Ectodermal cell (in vitro differentiated cells): ENCODE data around the gene KDM5B.

Source experiments
- H3K27ac ChIP-seq: 2 replicates; pipeline ENCODE4 v1.7.0; 2013; ENCODE audit warnings: mild to moderate bottlenecking, low read depth, low read length; ENCODE audit not compliant: insufficient read depth, poor library complexity, severe bottlenecking
- H3K27me3 ChIP-seq: 2 replicates; pipeline ENCODE4 v1.7.0; 2013; ENCODE audit warnings: mild to moderate bottlenecking, low read length; ENCODE audit not compliant: insufficient read depth, control insufficient read depth, poor library complexity, severe bottlenecking
- H3K36me3 ChIP-seq: one replicate; pipeline ENCODE4 v1.7.0; 2013; ENCODE audit warnings: low read length; ENCODE audit not compliant: control insufficient read depth, insufficient read depth
- H3K4me1 ChIP-seq: one replicate; pipeline ENCODE4 v1.7.0; 2013; ENCODE audit warnings: low read length; ENCODE audit not compliant: control insufficient read depth, insufficient read depth
- H3K4me3 ChIP-seq: 2 replicates; pipeline ENCODE4 v1.7.0; 2013; ENCODE audit warnings: low read depth, low read length, control low read depth; ENCODE audit not compliant: insufficient read depth
- H3K9me3 ChIP-seq: 2 replicates; pipeline ENCODE4 v1.7.0; 2013; ENCODE audit warnings: mild to moderate bottlenecking, low read length, moderate library complexity; ENCODE audit not compliant: control insufficient read depth
- WGBS, 2 experiments: methylation state at CpG; one replicate each; pipeline ENCODE4 v1.1.7; 2013; ENCODE audit warnings: missing lambda C conversion rate in 2 of 2; 5-methylcytosine and 5-hydroxymethylcytosine counted together

Gene KDM5B

DNA sequence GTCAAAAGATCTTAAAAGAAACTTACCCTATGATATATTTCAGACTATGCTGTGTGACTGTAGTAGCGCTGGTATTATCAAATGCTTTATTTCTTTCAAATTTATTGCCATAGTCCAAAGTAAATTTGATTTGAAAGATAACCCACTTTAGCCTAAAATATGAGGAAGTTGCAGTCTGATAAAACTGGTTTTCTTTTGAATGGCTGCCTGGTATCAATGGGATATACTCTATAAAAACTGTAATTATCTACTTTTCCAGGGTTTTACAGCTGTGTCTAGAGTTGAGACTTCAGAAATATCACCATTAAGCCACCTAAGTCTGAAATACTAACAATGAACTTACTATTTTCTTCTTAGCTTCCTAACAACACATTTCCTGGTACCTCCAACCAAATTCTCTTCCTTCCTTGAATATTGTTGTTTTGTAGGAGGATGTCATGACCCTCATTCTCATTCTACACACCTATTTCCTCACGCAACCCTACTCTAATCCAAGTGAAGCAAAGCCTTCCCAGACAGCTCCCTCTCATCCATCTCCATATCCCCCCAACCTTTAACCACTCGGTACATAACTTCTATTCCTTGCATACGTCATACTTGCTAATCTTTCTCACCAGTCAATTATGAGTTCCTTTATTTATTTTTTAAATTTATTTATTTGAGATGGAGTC lies 17.0 kb downstream of the KDM5B start:
- Histone ChIP-seq H3K9me3 (no peaks in the 10 kb centered on the region), H3K27ac (no peak overlapping the region), H3K27me3 (no peaks in the 10 kb centered on the region), H3K4me1 (no peaks in the 10 kb centered on the region), H3K36me3 (no peaks in the 10 kb centered on the region), H3K4me3 (no peak overlapping the region)
- WGBS, 2 experiments = 89% methylated on average over 2 to 3 of the region's 4 CpGs

DNA sequence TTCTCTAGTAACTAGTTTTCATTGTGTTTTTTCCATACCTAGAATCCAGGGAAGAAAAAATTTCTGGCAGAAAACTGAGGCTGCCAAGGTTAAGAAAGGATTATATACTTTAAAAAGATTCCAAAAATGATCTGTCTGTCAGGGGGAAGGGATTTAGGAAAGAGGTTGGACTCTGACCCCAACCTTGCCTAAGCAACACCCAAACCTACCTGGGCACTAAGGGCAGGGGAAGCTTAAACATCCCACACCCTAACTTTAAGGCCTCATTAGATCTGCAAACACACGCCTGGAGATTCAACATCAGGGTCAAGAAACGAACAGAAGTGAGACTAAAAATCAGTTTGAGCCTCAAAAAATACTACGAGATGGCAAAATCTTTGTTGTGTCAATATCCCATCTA lies 19.4 kb downstream of the KDM5B start:
- H3K9me3 ChIP-seq = no peaks in the 10 kb centered on the region
- no peak overlapping the region for H3K4me3 ChIP-seq
- H3K4me1 ChIP-seq = no peaks in the 10 kb centered on the region
- H3K27me3 ChIP-seq = no peaks in the 10 kb centered on the region
- 88 to 94% methylated on average over 3 of the region's 3 CpGs for WGBS, 2 experiments
- no peaks in the 10 kb centered on the region for H3K36me3 ChIP-seq
- H3K27ac ChIP-seq = no peak overlapping the region

DNA sequence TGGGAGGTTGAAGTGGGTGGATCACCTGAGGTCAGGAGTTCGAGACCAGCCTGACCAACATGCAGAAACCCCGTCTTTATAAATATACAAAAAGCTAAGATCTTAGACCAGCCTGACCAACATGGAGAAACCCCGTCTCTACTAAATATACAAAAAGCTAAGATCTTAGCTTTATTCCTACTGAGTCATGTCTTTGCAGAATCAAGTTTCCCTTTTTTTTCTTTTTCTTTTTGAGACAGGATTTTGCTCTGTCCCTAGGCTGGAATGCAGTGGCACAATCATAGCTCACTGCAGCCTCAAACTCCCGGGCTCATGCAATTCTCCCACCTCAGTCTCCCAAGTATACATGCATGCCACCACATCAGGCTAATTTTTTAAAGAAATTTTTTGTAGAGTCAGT lies 21.4 kb downstream of the KDM5B start:
- Histone ChIP-seq H3K4me1 (no peaks in the 10 kb centered on the region), H3K27me3 (no peaks in the 10 kb centered on the region), H3K36me3 (no peaks in the 10 kb centered on the region), H3K4me3 (no peak overlapping the region), H3K27ac (no peak overlapping the region), H3K9me3 (no peaks in the 10 kb centered on the region)
- 67 to 71% methylated on average over 4 of the region's 4 CpGs for WGBS, 2 experiments

DNA sequence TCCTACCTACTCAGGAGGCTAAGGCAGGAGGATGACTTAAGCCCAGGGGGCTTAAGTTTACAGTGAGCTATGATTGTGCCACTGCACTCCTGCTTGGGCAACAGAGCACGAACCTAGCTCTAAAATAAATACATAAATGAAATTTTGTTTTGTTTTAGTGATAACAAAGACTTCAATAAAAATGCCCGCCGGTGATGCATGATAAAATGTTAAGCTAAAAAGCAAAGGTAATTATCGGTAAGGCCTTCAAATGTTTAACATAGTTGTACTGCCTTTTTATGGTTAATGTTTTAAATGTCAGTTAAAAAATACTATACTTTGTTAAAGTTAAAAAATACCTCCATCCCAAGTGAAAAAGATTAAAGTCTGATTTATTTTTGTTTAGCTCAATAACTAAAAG lies 27.0 kb downstream of the KDM5B start:
- Histone ChIP-seq H3K27ac (no peak overlapping the region), H3K36me3 (peaks cover 4% of the 10 kb centered on the region), H3K4me1 (no peaks in the 10 kb centered on the region), H3K9me3 (no peaks in the 10 kb centered on the region), H3K4me3 (no peak overlapping the region), H3K27me3 (no peaks in the 10 kb centered on the region)
- WGBS, 2 experiments = 94 to 100% methylated on average over 3 to 4 of the region's 4 CpGs

DNA sequence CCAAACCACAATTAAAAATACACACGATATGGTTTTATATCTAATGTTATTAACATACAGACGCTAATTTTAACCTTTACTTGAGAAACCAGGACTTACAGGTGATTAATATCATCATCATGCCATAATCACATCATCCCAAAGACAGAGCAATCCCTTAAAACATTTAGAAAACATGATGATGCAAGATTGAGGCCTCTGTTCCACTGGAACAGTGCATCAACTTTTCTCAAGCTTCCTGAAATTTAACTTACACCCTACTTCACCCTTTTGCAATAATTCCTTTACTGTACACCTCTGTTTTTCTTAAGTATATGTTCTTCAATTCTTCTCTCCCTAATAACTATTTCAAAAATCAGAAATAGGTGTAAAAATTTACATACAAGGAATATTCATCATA lies 38.1 kb downstream of the KDM5B start:
- H3K27ac ChIP-seq = no peak overlapping the region
- H3K36me3 ChIP-seq = peaks cover 66% of the 10 kb centered on the region

DNA sequence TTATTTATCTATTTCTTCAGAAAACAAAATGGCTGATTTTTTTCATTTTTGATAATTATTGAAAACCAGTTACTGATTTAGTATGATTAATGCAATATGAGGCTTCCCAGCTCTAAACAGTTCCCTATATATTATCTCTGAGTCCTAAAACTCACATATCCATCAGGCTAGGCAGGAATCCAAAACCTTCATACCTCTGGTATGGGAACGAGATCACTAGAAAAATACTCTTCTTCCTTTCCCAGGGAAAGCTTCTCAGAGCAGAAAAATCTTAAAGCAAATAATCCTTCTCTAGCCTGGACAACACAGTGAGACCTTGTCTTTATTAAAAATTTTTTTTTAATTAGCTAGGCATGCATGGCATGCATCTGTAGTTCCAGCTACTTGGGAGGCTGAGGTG lies 42.5 kb downstream of the KDM5B start:
- peaks cover 67% of the 10 kb centered on the region for H3K36me3 ChIP-seq
- no peak overlapping the region for H3K4me3 ChIP-seq
- no peaks in the 10 kb centered on the region for H3K4me1 ChIP-seq
- no peak overlapping the region for H3K27ac ChIP-seq
- WGBS, 2 experiments = 98 to 100% methylated on average over 1 of the region's 1 CpG
- H3K27me3 ChIP-seq = no peaks in the 10 kb centered on the region
- H3K9me3 ChIP-seq = no peaks in the 10 kb centered on the region

More for the DNA sequence above, 38.1 kb downstream of the KDM5B start:
- no peaks in the 10 kb centered on the region for H3K9me3 ChIP-seq
- WGBS, 2 experiments = 95 to 100% methylated on average over 1 to 2 of the region's 2 CpGs
- H3K4me1 ChIP-seq = no peaks in the 10 kb centered on the region
- H3K4me3 ChIP-seq = no peak overlapping the region
- H3K27me3 ChIP-seq = no peaks in the 10 kb centered on the region

DNA sequence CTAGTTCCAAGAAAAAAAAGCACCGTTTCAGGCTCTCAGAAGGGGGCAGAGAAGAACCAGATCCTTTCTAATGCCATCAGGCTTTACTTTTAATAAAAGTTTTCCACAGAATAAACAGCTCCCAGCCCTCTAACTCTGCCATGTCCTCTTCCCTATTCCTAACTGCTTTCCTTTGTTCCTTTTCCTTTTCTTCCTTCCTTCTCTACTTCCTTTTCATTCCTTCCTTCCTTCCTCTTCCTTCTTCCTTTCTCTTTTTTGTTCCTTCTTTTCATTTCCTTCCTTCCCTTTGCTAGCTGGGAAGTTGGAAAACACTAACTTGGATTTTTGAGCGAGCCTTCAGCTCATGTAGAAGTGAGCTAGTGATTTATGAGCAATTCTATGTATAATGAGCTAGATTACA lies 46.2 kb downstream of the KDM5B start:
- Histone ChIP-seq H3K27ac (no peak overlapping the region), H3K27me3 (no peaks in the 10 kb centered on the region), H3K4me1 (no peaks in the 10 kb centered on the region), H3K9me3 (no peaks in the 10 kb centered on the region), H3K36me3 (peaks cover 81% of the 10 kb centered on the region), H3K4me3 (no peak overlapping the region)
- 96 to 99% methylated on average over 2 of the region's 2 CpGs for WGBS, 2 experiments

DNA sequence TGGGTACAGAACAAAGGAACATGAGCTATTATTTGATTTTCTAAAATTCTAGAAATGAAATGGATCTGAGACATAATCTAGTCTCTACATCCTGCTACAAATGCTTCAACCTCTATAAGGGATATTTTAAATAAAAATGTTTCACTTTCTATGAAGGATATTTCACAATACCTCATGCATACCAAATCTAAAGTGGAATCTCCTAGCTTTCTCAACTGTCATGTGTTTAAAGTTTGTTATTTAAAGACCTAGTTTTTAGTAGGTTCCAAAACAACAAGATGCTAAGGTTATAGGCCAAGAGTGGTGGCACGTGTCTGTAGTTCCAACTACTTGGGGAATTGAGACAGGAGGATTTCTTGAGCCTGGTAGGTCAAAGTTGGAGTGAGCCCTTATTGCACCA lies 47.6 kb downstream of the KDM5B start:
- Histone ChIP-seq H3K27ac (no peak overlapping the region), H3K4me3 (no peak overlapping the region)
- 94 to 96% methylated on average over 1 of the region's 1 CpG for WGBS, 2 experiments

DNA sequence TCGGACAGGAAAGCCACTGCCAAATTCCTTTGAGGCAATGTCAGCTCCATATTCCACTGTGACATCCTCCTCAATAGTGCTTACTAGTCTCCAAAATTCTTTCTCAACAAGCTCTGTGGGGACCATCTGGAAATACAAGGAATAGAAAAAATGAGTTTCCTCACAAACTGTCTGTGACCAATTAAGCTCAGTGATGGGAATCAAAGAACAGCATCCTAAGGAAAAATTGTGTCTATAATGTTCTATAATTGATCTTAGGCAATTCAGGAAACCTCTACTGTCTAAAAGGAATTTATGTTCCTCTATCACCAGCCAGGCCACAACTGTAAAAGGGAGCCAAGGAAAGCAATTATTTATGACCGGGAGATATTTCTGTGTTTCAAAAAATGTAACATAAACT lies 51.8 kb downstream of the KDM5B start:
- Histone ChIP-seq H3K36me3 (peaks cover 76% of the 10 kb centered on the region), H3K4me1 (no peaks in the 10 kb centered on the region), H3K4me3 (no peak overlapping the region), H3K9me3 (no peaks in the 10 kb centered on the region), H3K27ac (no peak overlapping the region), H3K27me3 (no peaks in the 10 kb centered on the region)
- 98 to 100% methylated on average over 2 of the region's 2 CpGs for whole genome bisulfite sequencing, 2 experiments

More for the DNA sequence above, 47.6 kb downstream of the KDM5B start:
- Histone ChIP-seq H3K27me3 (no peaks in the 10 kb centered on the region), H3K4me1 (no peaks in the 10 kb centered on the region), H3K36me3 (peaks cover 81% of the 10 kb centered on the region), H3K9me3 (no peaks in the 10 kb centered on the region)

DNA sequence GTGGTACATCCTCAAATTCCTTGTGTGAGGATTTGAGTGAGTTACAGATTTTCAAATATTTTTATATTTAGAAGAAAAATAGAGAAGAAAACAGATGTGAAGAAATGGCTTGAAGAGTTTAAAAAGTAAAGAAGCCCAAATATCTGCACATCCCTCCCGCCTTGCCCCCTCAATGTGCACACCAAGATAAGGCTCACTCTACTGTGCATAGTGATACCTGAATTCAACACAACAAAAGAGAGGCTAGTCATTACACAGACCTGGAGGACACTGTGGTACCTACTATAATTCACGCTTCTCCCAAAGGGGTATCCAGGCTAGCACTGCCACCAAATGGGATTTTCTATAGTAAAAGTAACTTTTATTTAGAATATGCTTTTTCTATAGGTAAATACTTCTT lies 53.9 kb downstream of the KDM5B start:
- H3K4me1 ChIP-seq = no peaks in the 10 kb centered on the region
- WGBS, 2 experiments = 98 to 100% methylated on average over 2 of the region's 2 CpGs
- H3K36me3 ChIP-seq = peaks cover 73% of the 10 kb centered on the region
- H3K27ac ChIP-seq = no peak overlapping the region
- no peaks in the 10 kb centered on the region for H3K27me3 ChIP-seq
- H3K4me3 ChIP-seq = no peak overlapping the region
- H3K9me3 ChIP-seq = no peaks in the 10 kb centered on the region

DNA sequence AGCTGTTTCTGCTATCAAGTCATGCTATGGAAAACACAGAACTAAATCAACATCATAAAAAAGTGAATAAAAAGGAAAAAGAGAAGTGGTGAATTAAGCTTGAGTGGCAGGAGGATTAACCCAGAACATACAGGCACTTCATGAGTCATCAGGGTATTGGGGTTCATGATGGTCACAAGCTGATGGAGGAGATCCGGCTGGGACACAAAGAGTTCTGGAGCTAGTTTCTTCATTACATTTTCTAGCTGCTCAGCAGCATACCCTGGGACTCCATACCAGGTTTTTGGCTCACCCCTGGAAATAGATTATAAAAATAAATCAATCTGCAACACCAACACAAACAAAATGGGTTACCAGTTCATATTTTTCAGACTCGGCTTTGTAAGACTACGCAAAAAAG lies 55.4 kb downstream of the KDM5B start:
- Histone ChIP-seq H3K36me3 (peaks cover 67% of the 10 kb centered on the region), H3K4me3 (no peak overlapping the region), H3K4me1 (no peaks in the 10 kb centered on the region), H3K9me3 (no peaks in the 10 kb centered on the region), H3K27ac (no peak overlapping the region), H3K27me3 (no peaks in the 10 kb centered on the region)
- 60 to 63% methylated on average over 3 of the region's 3 CpGs for WGBS, 2 experiments
